GM13977 (cell line): Measurements from ENCODE around the gene RNF111.

Source experiments
- DNase-seq: peaks from one replicate; pipeline ENCODE4 v3.0.0; 2012; ENCODE audit warnings: low spot score
- in situ Hi-C: fragments of 300-500 bp; cut with MboI; formaldehyde crosslinking; loops from one replicate; pipeline ENCODE4 v1.12.0; 2022; ENCODE audit warnings: low sequenced_read_pairs, low pct_unique_long_range_greater_than_20kb, mixed read lengths, inconsistent platforms; ENCODE audit not compliant: unreplicated experiment
- TF ChIP-seq, protein P1 (sequence below): IDR thresholded peaks from 2 replicates; pipeline ENCODE4 v1.5.1; 2012; ENCODE audit warnings: mild to moderate bottlenecking, control low read depth; ENCODE audit not compliant: insufficient read depth; ENCODE audit errors: extremely low read depth, missing control alignments

Gene RNF111

GRCh38 chr15:59099162-59099685 lies 111.8 kb downstream of the RNF111 start:
- no peak for DNase-seq
- in situ Hi-C loops = no loop called here
- TF ChIP-seq, protein P1, sequence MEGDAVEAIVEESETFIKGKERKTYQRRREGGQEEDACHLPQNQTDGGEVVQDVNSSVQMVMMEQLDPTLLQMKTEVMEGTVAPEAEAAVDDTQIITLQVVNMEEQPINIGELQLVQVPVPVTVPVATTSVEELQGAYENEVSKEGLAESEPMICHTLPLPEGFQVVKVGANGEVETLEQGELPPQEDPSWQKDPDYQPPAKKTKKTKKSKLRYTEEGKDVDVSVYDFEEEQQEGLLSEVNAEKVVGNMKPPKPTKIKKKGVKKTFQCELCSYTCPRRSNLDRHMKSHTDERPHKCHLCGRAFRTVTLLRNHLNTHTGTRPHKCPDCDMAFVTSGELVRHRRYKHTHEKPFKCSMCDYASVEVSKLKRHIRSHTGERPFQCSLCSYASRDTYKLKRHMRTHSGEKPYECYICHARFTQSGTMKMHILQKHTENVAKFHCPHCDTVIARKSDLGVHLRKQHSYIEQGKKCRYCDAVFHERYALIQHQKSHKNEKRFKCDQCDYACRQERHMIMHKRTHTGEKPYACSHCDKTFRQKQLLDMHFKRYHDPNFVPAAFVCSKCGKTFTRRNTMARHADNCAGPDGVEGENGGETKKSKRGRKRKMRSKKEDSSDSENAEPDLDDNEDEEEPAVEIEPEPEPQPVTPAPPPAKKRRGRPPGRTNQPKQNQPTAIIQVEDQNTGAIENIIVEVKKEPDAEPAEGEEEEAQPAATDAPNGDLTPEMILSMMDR = no peak

- no peak for DNase-seq
- TF ChIP-seq, protein P1 = no peak
- in situ Hi-C loops = no loop called here
These were observed 117.1 kb downstream of the RNF111 start for GRCh38 chr15:59104602-59104911.

DNA sequence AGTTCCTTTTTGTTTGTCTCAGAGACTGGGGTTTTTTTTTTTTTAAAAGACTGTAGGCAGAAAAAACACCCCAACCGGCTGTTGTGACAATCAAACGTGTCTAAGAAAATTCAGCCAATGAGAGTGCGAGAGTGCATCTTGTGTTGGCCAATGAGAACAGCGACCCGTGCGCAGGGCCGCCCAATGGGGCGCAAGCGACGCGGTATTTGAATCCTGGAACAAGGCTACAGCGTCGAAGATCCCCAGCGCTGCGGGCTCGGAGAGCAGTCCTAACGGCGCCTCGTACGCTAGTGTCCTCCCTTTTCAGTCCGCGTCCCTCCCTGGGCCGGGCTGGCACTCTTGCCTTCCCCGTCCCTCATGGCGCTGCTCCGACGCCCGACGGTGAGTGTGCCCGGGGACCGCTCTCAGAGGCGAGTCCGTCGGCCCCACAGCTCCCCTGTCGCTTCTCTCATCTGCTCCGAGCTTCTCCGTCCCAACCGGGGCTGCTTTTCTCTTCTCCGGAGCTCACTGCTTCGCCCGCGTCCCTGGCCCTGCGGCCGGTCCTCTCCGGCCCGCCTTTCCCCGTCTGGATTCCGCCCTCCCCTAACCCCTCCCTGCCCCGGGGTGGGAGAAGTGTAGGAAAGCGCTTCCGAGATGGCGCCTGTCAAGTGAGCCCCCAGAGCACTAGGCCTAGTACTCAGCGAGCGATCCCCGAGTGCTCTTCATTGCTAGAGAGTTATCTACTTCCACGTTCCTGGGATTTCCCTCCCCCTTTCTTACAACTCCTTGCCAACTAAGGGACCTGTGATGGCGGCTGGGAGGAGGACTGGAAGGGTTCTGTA lies 117.7 kb downstream of the RNF111 start, which contains the start of gene CCNB2:
TSS of gene CCNB2 (plus strand) at position 235 of the 821 bp plus-strand sequence. CDS start at position 358, 123 bp downstream.
- DNase-seq = peak; percentile 94
- in situ Hi-C loops = no loop called here
- TF ChIP-seq, protein P1 = no peak

DNA sequence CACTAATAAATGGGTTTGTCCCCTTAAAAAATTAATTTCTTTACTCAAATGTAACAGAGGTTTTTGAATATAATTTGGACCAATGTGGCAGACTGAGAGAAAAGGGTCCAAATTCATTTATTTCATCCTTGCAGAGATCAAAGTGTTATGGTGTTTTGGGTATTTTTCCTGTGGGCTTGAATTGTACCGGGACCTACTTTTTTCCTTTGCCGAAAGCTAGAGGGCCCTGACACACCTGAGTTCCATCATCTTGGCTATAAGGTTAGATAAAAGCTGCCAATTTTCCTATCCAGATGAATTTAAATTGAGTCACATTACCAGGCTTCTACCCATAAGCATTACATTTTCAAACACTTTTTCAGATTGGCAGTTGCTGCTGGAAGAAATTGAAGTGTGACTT lies 118.4 kb downstream of the RNF111 start:
- in situ Hi-C loops = no loop called here
- TF ChIP-seq, protein P1 = no peak
- DNase-seq = no peak

GRCh38 chr15:59111251-59111650 lies 123.8 kb downstream of the RNF111 start:
- in situ Hi-C loops = no loop called here
- TF ChIP-seq, protein P1 = no peak
- DNase-seq = no peak

DNA sequence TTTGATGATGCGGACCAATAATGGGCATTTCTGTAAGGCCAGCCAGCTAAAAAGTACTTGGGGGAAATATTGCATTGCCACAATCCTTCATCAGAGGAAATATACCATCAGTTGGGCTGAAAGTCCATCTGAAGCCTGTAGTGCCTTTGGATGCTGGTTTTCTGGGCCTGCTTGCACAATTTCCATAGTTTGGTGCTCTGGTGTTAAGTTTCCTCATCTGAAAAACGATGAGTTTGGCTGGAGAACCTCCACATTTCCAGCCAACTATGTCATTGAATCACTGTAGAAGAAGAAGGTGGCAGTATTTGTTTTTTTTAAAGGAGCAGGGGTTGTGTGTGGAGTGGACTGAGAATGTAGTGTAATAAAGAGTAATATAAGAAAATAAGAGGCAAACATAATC lies 127.6 kb downstream of the RNF111 start:
- TF ChIP-seq, protein P1 = no peak
- no peak for DNase-seq
- in situ Hi-C loops = no loop called here
